Nephron (organoid): ENCODE results near the gene TRUB2.

Experiments used
- H3K27ac Mint-ChIP-seq, 3 experiments: 2 replicates each; pipeline ENCODE4 v1.8.0; 2020; ENCODE audit warnings: mixed read lengths in 3 of 3, mild to moderate bottlenecking in 2 of 3, moderate library complexity in 1 of 3
- H3K27me3 Mint-ChIP-seq: 2 replicates; pipeline ENCODE4 v1.8.0; 2021; ENCODE audit warnings: low read depth, mild to moderate bottlenecking, moderate library complexity, mixed read lengths
- H3K36me3 Mint-ChIP-seq: 2 replicates; pipeline ENCODE4 v1.8.0; 2020; ENCODE audit warnings: low read depth, mixed read lengths
- H3K4me1 Mint-ChIP-seq: 2 replicates; pipeline ENCODE4 v1.8.0; 2020; ENCODE audit warnings: mixed read lengths
- H3K4me3 Mint-ChIP-seq, 3 experiments: 2 replicates each; pipeline ENCODE4 v1.8.0; 2020; ENCODE audit warnings: mild to moderate bottlenecking in 3 of 3, mixed read lengths in 3 of 3, moderate library complexity in 2 of 3
- H3K9me3 Mint-ChIP-seq: 2 replicates; pipeline ENCODE4 v1.8.0; 2020; ENCODE audit warnings: mixed read lengths
- TF ChIP-seq, protein P1 (sequence below), 3 experiments: fragments of 200-600 bp; sonication (generic); IDR thresholded peaks; one replicate each; pipeline ENCODE4 v1.5.0; 2021; ENCODE audit warnings: antibody characterized with exemption in 3 of 3; ENCODE audit not compliant: unreplicated experiment in 3 of 3

The TRUB2 gene

DNA sequence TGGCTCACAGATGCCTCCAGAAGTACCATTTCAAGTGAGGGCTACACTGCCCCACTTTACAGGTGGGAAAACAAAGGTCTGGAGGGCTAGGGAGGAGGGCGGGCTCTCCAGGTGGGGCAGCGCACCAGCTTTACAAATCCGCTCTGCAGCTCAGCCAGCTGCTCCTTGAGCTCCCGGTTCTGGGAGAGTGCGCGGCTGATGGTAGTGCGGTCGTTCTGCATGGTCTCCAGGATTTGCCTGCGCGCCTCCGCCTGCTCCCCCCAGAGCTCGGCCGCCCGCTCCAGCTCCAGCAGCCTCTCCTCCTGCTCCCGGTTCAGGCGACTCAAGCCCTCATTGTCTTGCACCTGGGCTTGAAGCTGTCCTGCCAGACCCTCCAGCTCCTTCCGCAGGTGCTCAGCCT lies 61.9 kb downstream of the TRUB2 start:
- Mint-ChIP-seq H3K4me3 (no peak overlapping the region), H3K4me1 (peaks cover under 1% of the 10 kb centered on the region), H3K27me3 (no peaks in the 10 kb centered on the region), H3K27ac (no peak overlapping the region), H3K36me3 (peaks cover 52% of the 10 kb centered on the region), H3K9me3 (no peaks in the 10 kb centered on the region)
- TF ChIP-seq, protein P1, sequence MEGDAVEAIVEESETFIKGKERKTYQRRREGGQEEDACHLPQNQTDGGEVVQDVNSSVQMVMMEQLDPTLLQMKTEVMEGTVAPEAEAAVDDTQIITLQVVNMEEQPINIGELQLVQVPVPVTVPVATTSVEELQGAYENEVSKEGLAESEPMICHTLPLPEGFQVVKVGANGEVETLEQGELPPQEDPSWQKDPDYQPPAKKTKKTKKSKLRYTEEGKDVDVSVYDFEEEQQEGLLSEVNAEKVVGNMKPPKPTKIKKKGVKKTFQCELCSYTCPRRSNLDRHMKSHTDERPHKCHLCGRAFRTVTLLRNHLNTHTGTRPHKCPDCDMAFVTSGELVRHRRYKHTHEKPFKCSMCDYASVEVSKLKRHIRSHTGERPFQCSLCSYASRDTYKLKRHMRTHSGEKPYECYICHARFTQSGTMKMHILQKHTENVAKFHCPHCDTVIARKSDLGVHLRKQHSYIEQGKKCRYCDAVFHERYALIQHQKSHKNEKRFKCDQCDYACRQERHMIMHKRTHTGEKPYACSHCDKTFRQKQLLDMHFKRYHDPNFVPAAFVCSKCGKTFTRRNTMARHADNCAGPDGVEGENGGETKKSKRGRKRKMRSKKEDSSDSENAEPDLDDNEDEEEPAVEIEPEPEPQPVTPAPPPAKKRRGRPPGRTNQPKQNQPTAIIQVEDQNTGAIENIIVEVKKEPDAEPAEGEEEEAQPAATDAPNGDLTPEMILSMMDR (IDR thresholded peaks at IDR 0.05; ENCODE audit: unreplicated experiment in 3 of 3): no peak

DNA sequence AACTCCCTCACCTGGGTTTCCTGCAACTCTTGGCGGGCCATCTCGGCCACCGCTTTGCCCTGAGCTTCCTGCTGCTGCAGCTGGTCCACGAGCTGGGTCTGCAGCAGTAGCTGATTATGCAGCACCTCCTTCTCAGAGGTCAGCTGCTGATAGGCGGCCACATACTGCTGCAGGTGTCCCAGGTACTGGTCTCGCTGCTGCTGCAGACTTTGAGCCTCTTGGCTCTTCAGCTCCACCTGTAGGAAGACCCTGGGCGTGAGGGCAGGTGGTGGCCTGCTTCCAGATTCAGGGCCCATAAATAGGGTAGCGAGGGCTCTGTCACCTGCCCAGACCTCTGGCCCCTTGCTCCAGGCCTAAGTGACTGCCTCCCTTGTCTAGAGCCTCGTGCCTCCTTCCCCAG lies 63.1 kb downstream of the TRUB2 start:
- no peak overlapping the region for H3K4me3 Mint-ChIP-seq
- TF ChIP-seq, protein P1 (IDR thresholded peaks at IDR 0.05; ENCODE audit: unreplicated experiment in 3 of 3): no peak
- H3K4me1 Mint-ChIP-seq: peaks cover 5% of the 10 kb centered on the region
- H3K27ac Mint-ChIP-seq: no peak overlapping the region
- H3K9me3 Mint-ChIP-seq: no peaks in the 10 kb centered on the region
- H3K27me3 Mint-ChIP-seq: no peaks in the 10 kb centered on the region
- H3K36me3 Mint-ChIP-seq: peaks cover 51% of the 10 kb centered on the region

DNA sequence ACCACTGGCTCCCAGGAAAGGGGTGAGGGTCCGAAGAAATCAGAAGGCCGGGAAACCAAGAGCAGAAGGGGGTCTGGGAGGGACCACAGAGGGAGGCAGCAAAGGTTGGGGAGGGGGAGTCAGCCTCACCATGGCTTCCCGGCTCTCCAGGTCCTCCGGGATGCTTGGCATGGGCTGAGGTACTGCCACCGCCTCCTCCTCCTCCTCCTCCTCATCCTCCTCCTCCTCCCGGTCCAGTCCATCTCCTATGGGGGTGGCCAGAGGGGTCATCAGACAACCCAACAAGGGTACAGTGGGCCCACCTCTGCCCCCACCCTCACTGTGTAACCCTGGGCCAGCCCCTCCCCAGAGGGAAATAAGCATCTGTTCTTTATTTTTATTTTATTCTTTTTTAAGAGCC lies 63.9 kb downstream of the TRUB2 start:
- TF ChIP-seq, protein P1 (IDR thresholded peaks at IDR 0.05; ENCODE audit: unreplicated experiment in 3 of 3): no peak
- Mint-ChIP-seq H3K36me3 (peaks cover 51% of the 10 kb centered on the region), H3K4me1 (peaks cover 5% of the 10 kb centered on the region), H3K4me3 (no peak overlapping the region), H3K9me3 (no peaks in the 10 kb centered on the region), H3K27me3 (no peaks in the 10 kb centered on the region), H3K27ac (no peak overlapping the region)

DNA sequence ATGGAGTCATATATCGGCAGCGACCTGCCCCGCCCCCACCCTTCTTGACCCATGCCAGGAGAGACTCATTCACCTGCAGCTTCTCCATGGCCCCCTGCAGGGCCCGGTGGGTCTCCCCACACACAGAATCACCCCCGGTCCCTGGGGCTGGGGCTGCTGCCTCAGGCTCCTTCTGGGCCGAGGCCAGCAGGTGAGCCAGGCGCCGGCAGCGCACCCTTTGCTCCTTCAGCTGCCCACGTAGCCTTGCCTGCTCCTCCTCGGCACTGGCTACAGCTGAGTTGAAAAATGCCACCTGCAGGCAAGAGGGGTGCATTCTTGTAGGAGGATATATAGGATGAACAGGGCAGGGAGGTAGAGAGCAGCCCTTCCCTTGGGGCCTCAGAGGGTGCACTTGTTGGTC lies 64.3 kb downstream of the TRUB2 start:
- Mint-ChIP-seq H3K27ac (peak overlapping the region in 2 of 3 experiments; percentile 70 to 81), H3K4me3 (no peak overlapping the region), H3K27me3 (no peaks in the 10 kb centered on the region), H3K4me1 (peaks cover 5% of the 10 kb centered on the region), H3K36me3 (peaks cover 47% of the 10 kb centered on the region), H3K9me3 (no peaks in the 10 kb centered on the region)
- TF ChIP-seq, protein P1 (IDR thresholded peaks at IDR 0.05; ENCODE audit: unreplicated experiment in 3 of 3): no peak

DNA sequence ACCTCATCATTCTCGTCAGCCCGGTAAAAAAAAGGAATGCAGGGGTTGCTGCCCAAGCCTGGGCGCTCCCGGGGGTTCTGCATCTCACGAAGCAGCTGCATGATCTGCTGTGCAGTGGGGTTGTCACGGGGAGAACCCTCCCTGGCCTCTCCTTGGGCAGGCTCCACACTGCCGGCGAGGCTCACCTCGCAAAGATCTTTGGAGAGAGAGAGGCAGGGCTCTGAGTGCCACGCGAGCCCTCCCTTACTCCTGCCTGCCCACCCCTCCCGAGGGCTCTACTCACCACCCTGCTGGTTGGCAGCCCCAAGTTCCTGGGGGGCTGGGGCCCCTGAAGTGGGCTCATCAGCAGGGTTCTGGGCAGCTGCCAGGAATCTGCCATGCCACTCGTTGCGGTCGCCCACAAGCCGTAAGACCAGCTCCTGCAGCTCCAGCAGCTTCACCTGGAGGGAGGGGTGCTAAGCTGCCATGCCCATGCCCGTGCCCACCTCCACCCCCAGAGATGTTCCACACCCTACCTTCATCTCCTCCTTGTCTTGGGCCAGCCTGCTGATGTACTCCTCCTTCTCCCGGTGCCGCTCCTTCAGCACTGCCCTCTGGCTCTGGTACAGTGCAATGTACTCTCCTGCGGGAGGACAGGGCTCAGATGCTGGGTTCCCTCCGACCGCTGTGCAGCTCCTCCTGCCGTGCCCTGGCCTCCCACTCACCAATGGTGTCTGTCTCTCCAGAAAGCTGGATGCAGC lies 65.0 kb downstream of the TRUB2 start:
- peak overlapping the region in 2 of 3 experiments; percentile 70 to 81 for H3K27ac Mint-ChIP-seq
- TF ChIP-seq, protein P1 (IDR thresholded peaks at IDR 0.05; ENCODE audit: unreplicated experiment in 3 of 3): no peak
- H3K4me1 Mint-ChIP-seq: peaks cover 5% of the 10 kb centered on the region
- H3K36me3 Mint-ChIP-seq: peaks cover 43% of the 10 kb centered on the region
- no peak overlapping the region for H3K4me3 Mint-ChIP-seq
- no peaks in the 10 kb centered on the region for H3K27me3 Mint-ChIP-seq
- no peaks in the 10 kb centered on the region for H3K9me3 Mint-ChIP-seq
